ENCODE measurements around the gene FILIP1.

FILIP1 gene

GRCh38 chr6:75467284-75467683 lies 26.3 kb downstream of the FILIP1 start:
- Histone ChIP-seq H3K9me2 (replicated peaks; ENCODE audit: low read depth, low read length) (no peaks in the 10 kb centered on the region), H3K36me3 (ENCODE audit: insufficient read depth, low read length) (no peaks in the 10 kb centered on the region), H3K9me3 (ENCODE audit: insufficient read depth, low read depth, low read length) (no peaks in the 10 kb centered on the region), H3K4me3 (ENCODE audit: low read length, poor library complexity, severe bottlenecking) (no peak overlapping the region), H3K4me1 (ENCODE audit: insufficient read depth, low read length, poor library complexity, severe bottlenecking) (no peaks in the 10 kb centered on the region), H3K27me3 (ENCODE audit: insufficient read depth, low read length, poor library complexity, severe bottlenecking) (no peaks in the 10 kb centered on the region), H3K9ac (ENCODE audit: low read depth, low read length, poor library complexity, severe bottlenecking) (no peak overlapping the region), H3K79me2 (ENCODE audit: insufficient read depth, low read length) (no peaks in the 10 kb centered on the region), H2AFZ (ENCODE audit: low read length) (no peak overlapping the region), H3F3A (ENCODE audit: low read depth) (no peaks in the 10 kb centered on the region), H4K20me1 (ENCODE audit: insufficient read depth, low read length, poor library complexity, severe bottlenecking) (no peaks in the 10 kb centered on the region), H3K4me2 (ENCODE audit: low read depth, low read length, poor library complexity, severe bottlenecking) (no peak overlapping the region)
- no peak for TF ChIP-seq EZH2phosphoT487 (IDR thresholded peaks at IDR 0.05; ENCODE audit: borderline replicate concordance)
- TF ChIP-seq CTCF (conservative IDR thresholded peaks at IDR 0.05; ENCODE audit: low read length), result no peak

GRCh38 chr6:75466636-75467035 lies 27.0 kb downstream of the FILIP1 start:
- Histone ChIP-seq H3K79me2 (ENCODE audit: insufficient read depth, low read length) (no peaks in the 10 kb centered on the region), H3K9ac (ENCODE audit: low read depth, low read length, poor library complexity, severe bottlenecking) (no peak overlapping the region), H3K27me3 (ENCODE audit: insufficient read depth, low read length, poor library complexity, severe bottlenecking) (no peaks in the 10 kb centered on the region), H3K4me1 (ENCODE audit: insufficient read depth, low read length, poor library complexity, severe bottlenecking) (no peaks in the 10 kb centered on the region), H2AFZ (ENCODE audit: low read length) (no peak overlapping the region), H3K4me2 (ENCODE audit: low read depth, low read length, poor library complexity, severe bottlenecking) (no peak overlapping the region), H3K9me3 (ENCODE audit: insufficient read depth, low read depth, low read length) (no peaks in the 10 kb centered on the region), H4K20me1 (ENCODE audit: insufficient read depth, low read length, poor library complexity, severe bottlenecking) (no peaks in the 10 kb centered on the region), H3F3A (ENCODE audit: low read depth) (no peaks in the 10 kb centered on the region), H3K36me3 (ENCODE audit: insufficient read depth, low read length) (no peaks in the 10 kb centered on the region), H3K9me2 (replicated peaks; ENCODE audit: low read depth, low read length) (no peaks in the 10 kb centered on the region), H3K4me3 (ENCODE audit: low read length, poor library complexity, severe bottlenecking) (no peak overlapping the region)
- TF ChIP-seq EZH2phosphoT487 (IDR thresholded peaks at IDR 0.05; ENCODE audit: borderline replicate concordance) (no peak), CTCF (conservative IDR thresholded peaks at IDR 0.05; ENCODE audit: low read length) (no peak)

- Histone ChIP-seq H3K4me3 (ENCODE audit: low read length, poor library complexity, severe bottlenecking) (no peak overlapping the region), H4K20me1 (ENCODE audit: insufficient read depth, low read length, poor library complexity, severe bottlenecking) (no peaks in the 10 kb centered on the region), H3K9ac (ENCODE audit: low read depth, low read length, poor library complexity, severe bottlenecking) (no peak overlapping the region), H3K4me1 (ENCODE audit: insufficient read depth, low read length, poor library complexity, severe bottlenecking) (no peaks in the 10 kb centered on the region), H3K27me3 (ENCODE audit: insufficient read depth, low read length, poor library complexity, severe bottlenecking) (no peaks in the 10 kb centered on the region), H3K9me3 (ENCODE audit: insufficient read depth, low read depth, low read length) (no peaks in the 10 kb centered on the region), H3K9me2 (replicated peaks; ENCODE audit: low read depth, low read length) (no peaks in the 10 kb centered on the region), H3K36me3 (ENCODE audit: insufficient read depth, low read length) (no peaks in the 10 kb centered on the region), H3K4me2 (ENCODE audit: low read depth, low read length, poor library complexity, severe bottlenecking) (no peak overlapping the region), H3F3A (ENCODE audit: low read depth) (no peaks in the 10 kb centered on the region), H2AFZ (ENCODE audit: low read length) (no peak overlapping the region), H3K79me2 (ENCODE audit: insufficient read depth, low read length) (no peaks in the 10 kb centered on the region)
- no peak for TF ChIP-seq EZH2phosphoT487 (IDR thresholded peaks at IDR 0.05; ENCODE audit: borderline replicate concordance)
These were observed 29.7 kb downstream of the FILIP1 start for GRCh38 chr6:75463908-75464307.

- TF ChIP-seq EZH2phosphoT487 (IDR thresholded peaks at IDR 0.05; ENCODE audit: borderline replicate concordance) (no peak), CTCF (conservative IDR thresholded peaks at IDR 0.05; ENCODE audit: low read length) (no peak)
- no peaks in the 10 kb centered on the region for H3K9me2 ChIP-seq (replicated peaks; ENCODE audit: low read depth, low read length)
- H4K20me1 ChIP-seq (ENCODE audit: insufficient read depth, low read length, poor library complexity, severe bottlenecking), result no peaks in the 10 kb centered on the region
- H3K9me3 ChIP-seq (ENCODE audit: insufficient read depth, low read depth, low read length), result no peaks in the 10 kb centered on the region
- H3K4me2 ChIP-seq (ENCODE audit: low read depth, low read length, poor library complexity, severe bottlenecking), result no peak overlapping the region
- H3K4me1 ChIP-seq (ENCODE audit: insufficient read depth, low read length, poor library complexity, severe bottlenecking), result no peaks in the 10 kb centered on the region
- no peak overlapping the region for H3K4me3 ChIP-seq (ENCODE audit: low read length, poor library complexity, severe bottlenecking)
- H3K79me2 ChIP-seq (ENCODE audit: insufficient read depth, low read length), result no peaks in the 10 kb centered on the region
- no peak overlapping the region for H3K9ac ChIP-seq (ENCODE audit: low read depth, low read length, poor library complexity, severe bottlenecking)
- H3K27me3 ChIP-seq (ENCODE audit: insufficient read depth, low read length, poor library complexity, severe bottlenecking), result no peaks in the 10 kb centered on the region
- H2AFZ ChIP-seq (ENCODE audit: low read length), result no peak overlapping the region
- no peaks in the 10 kb centered on the region for H3F3A ChIP-seq (ENCODE audit: low read depth)
- no peaks in the 10 kb centered on the region for H3K36me3 ChIP-seq (ENCODE audit: insufficient read depth, low read length)
These were observed 30.5 kb downstream of the FILIP1 start for GRCh38 chr6:75463061-75463460.

All from Loucy (cell line).